Mononuclear cell (primary cell): ENCODE data around the gene ZDHHC11. TPM values are rescaled to one million over a fixed set of nuclear protein-coding genes. Genes with fewer than 3 reads are reported as not detected.
"Not testable (repeated sequence)": the region's sequence is repeated elsewhere in the genome, so short reads cannot be mapped to it uniquely, and the experiment has no call there.

Source experiments
- H3K27me3 ChIP-seq: 2 replicates; pipeline ENCODE4 v1.6.0; 2011; ENCODE audit warnings: low read length, control low read depth; ENCODE audit not compliant: insufficient read depth
- H3K4me1 ChIP-seq: 2 replicates; pipeline ENCODE4 v1.5.1; 2011; ENCODE audit warnings: mild to moderate bottlenecking, low read length, control low read depth; ENCODE audit not compliant: insufficient read depth
- H3K4me3 ChIP-seq: 2 replicates; pipeline ENCODE4 v1.5.1; 2011; ENCODE audit warnings: mild to moderate bottlenecking, low read length, moderate library complexity
- H3K9me3 ChIP-seq: 2 replicates; pipeline ENCODE4 v1.5.1; 2011; ENCODE audit warnings: low read depth, mild to moderate bottlenecking, control low read depth, low read length
- total RNA-seq: library from RNA; depleted of rRNA; stranded (reverse); fragments of >200 nt; gene quantifications from one replicate; pipeline ENCODE4 v1.2.3, GENCODE V29; 2012

Gene ZDHHC11
- total RNA-seq, 1 donor, result 1.2 TPM

DNA sequence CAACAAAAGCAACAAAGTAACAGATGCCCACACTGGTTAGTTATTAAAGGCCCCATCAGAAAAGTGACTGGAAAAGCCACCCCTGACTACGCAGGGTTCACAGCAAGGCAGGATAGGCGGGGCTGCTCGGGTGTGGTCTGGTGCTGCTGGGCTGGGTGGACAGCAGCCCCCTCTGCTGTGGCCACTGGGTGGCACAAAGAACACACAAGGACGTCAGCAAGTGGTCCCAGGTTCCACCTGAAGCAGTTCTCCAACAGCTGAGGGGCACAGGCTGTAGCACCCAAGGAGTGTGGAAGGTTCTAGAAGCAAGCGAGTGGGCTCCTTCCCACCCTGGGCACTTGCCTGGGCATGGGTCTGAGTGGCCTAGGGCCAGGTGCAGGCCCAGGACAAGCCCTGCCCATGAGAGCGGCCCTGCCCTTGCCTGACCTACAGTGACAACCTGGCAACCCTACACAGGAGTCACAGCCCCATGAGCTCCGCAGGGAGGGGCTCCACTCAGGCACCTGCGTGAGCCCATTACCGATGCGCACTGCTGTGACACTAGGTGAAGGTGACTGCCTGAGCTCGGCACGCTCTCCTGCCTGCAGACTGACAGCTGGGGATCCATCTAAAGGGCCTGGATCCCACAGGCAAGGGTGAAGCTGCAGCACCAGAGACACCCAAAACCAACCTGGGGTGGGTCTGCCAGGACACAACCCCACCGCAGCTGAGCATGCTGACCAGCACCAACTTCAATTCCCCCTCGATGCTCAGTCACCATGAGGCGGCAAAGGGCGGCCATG, 33.8 kb upstream of the ZDHHC11 start:
- Histone ChIP-seq H3K9me3 (no peaks in the 10 kb centered on the region), H3K27me3 (no peaks in the 10 kb centered on the region), H3K4me1 (no peaks in the 10 kb centered on the region), H3K4me3 (no peak overlapping the region)

DNA sequence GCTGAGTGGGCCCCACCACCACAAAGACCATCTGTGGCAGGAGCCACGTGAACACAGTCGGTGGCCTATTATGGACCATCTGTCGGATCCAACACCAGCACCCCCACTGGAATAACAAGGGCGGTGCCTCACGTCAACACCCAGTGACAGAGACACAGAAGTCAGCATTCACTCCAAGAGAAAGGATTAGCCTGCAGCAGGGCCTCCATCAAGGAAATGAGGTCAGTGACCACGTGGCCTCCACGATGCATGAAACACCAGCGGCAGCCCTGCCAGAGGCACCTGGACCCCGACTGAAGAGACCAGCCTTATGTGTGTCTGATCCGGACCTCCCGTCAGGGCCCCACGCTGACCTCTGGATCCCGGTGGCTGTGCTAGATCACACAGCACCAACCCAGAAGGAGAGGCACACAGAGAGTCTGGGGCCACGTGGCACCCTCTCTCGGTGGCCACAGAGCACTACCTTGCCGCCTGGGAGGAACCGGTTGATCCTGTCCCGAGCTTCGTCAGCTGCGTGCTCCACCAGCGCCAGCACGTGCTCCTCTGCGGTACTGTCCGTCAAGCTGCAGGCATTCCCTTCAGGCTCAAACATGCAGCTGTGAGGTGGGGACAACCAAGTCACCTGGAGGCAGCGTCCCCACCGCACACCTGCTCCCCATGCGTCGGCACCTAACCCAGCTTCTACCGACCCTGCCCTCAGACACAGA, 32.8 kb upstream of the ZDHHC11 start:
- Histone ChIP-seq H3K4me1 (no peaks in the 10 kb centered on the region), H3K4me3 (no peak overlapping the region)

GRCh38 chr5:882253-883183, 31.7 kb upstream of the ZDHHC11 start:
- Histone ChIP-seq H3K4me3 (no peak overlapping the region), H3K4me1 (no peaks in the 10 kb centered on the region), H3K27me3 (no peaks in the 10 kb centered on the region), H3K9me3 (no peaks in the 10 kb centered on the region)

More for the DNA sequence above, 32.8 kb upstream of the ZDHHC11 start:
- Histone ChIP-seq H3K27me3 (no peaks in the 10 kb centered on the region), H3K9me3 (no peaks in the 10 kb centered on the region)

- Histone ChIP-seq H3K4me1 (no peaks in the 10 kb centered on the region), H3K4me3 (no peak overlapping the region), H3K9me3 (no peaks in the 10 kb centered on the region), H3K27me3 (no peaks in the 10 kb centered on the region)
These were observed 30.8 kb upstream of the ZDHHC11 start for GRCh38 chr5:881551-881935.

DNA sequence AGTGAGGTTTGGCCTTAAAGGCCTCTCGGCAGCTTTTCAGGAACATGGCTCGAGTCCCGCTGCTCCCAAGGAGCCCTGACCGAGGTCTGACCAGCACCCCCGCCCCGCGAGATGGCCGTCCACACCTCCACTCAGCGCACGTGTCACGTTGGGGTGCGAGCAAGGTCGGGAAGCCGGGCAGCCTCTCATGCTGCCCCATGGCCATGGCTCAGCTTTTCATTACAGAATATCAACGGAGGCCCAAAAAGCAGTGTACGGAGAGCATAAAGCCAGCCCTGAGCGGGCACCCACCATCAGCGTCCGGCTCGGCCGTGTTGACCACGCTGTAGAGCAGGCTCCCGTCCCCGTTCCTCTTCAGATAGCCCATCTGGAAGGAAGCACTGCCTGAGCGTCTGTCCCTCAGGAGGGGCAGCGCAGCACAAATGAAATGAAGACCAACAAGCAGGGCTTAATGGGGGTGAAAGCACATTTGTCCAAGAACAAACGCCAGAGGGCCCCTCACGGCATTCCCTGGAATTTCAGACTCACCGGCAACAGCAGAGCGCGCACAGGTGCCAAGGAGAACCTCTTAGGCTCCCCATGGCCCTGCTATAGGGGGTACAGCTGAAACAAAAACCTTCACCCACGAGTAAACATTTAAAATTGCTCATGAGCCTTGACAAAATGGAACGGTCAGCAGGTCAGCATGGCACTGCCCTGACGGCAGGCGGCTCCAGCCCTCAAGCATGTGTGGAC, 30.2 kb upstream of the ZDHHC11 start:
- H3K9me3 ChIP-seq, result no peaks in the 10 kb centered on the region
- no peaks in the 10 kb centered on the region for H3K4me1 ChIP-seq
- no peak overlapping the region for H3K4me3 ChIP-seq
- H3K27me3 ChIP-seq, result no peaks in the 10 kb centered on the region

- not testable (repeated sequence) for H3K4me3 ChIP-seq, H3K4me1 ChIP-seq, H3K9me3 ChIP-seq, H3K27me3 ChIP-seq
These were observed 27.9 kb upstream of the ZDHHC11 start for GRCh38 chr5:878677-879076.

GRCh38 chr5:878125-878524, 27.3 kb upstream of the ZDHHC11 start:
- H3K4me3 ChIP-seq, result no peak overlapping the region
- no peaks in the 10 kb centered on the region for H3K9me3 ChIP-seq
- no peaks in the 10 kb centered on the region for H3K27me3 ChIP-seq
- H3K4me1 ChIP-seq, result no peaks in the 10 kb centered on the region

GRCh38 chr5:876398-877365, 25.9 kb upstream of the ZDHHC11 start:
- no peaks in the 10 kb centered on the region for H3K4me1 ChIP-seq
- no peaks in the 10 kb centered on the region for H3K9me3 ChIP-seq
- no peak overlapping the region for H3K4me3 ChIP-seq
- H3K27me3 ChIP-seq, result no peaks in the 10 kb centered on the region

GRCh38 chr5:875931-876330, 25.1 kb upstream of the ZDHHC11 start:
- no peaks in the 10 kb centered on the region for H3K4me1 ChIP-seq
- H3K27me3 ChIP-seq, result no peaks in the 10 kb centered on the region
- H3K4me3 ChIP-seq, result no peak overlapping the region
- no peaks in the 10 kb centered on the region for H3K9me3 ChIP-seq

DNA sequence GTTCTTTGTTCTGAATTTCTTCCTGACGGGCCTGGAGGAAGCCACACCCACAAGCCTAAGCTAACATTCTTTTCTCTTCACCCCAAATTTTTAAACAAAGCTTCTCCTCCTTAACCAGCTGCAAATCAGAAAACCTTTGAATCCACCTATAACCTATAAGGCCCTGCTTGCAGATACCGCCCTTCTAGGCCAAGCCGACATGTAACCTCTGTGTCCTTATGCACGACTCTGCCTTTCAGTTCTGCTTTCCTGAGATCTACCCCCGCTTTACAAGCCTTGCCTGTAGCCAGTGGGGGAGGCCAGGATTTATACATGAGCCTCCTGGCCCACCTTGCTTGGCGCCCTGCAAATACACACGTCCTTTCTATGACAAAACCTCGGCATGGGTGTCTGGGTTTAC, 22.5 kb upstream of the ZDHHC11 start:
- no peaks in the 10 kb centered on the region for H3K27me3 ChIP-seq
- no peak overlapping the region for H3K4me3 ChIP-seq
- H3K4me1 ChIP-seq, result no peaks in the 10 kb centered on the region
- H3K9me3 ChIP-seq, result no peaks in the 10 kb centered on the region

- H3K4me1 ChIP-seq, result no peaks in the 10 kb centered on the region
- H3K4me3 ChIP-seq, result no peak overlapping the region
- H3K9me3 ChIP-seq, result no peaks in the 10 kb centered on the region
- H3K27me3 ChIP-seq, result no peaks in the 10 kb centered on the region
These were observed 21.5 kb upstream of the ZDHHC11 start for GRCh38 chr5:872301-872700.

GRCh38 chr5:871596-872298, 21.0 kb upstream of the ZDHHC11 start:
- Histone ChIP-seq H3K4me3 (no peak overlapping the region), H3K4me1 (no peaks in the 10 kb centered on the region), H3K27me3 (no peaks in the 10 kb centered on the region), H3K9me3 (no peaks in the 10 kb centered on the region)

GRCh38 chr5:870956-871355, 20.2 kb upstream of the ZDHHC11 start:
- H3K9me3 ChIP-seq, result no peaks in the 10 kb centered on the region
- no peak overlapping the region for H3K4me3 ChIP-seq
- no peaks in the 10 kb centered on the region for H3K27me3 ChIP-seq
- H3K4me1 ChIP-seq, result no peaks in the 10 kb centered on the region
